H9 (cell line): ENCODE results near the gene AFF1. TPM values are rescaled to one million over a fixed set of nuclear protein-coding genes. Genes with fewer than 3 reads are reported as not detected.

Source experiments
- DNase-seq: peaks from one replicate; pipeline ENCODE4 v3.0.0-alpha.2; 2017
- H2AFZ ChIP-seq: one replicate; pipeline ENCODE4 v1.6.1; 2013; ENCODE audit warnings: mild to moderate bottlenecking, low read length, control low read depth, moderate library complexity
- H2AK5ac ChIP-seq: 2 replicates; pipeline ENCODE4 v1.6.1; 2013; ENCODE audit warnings: low read length, control low read depth, mixed read lengths; ENCODE audit not compliant: insufficient read length
- H2BK120ac ChIP-seq: one replicate; pipeline ENCODE4 v1.6.1; 2013; ENCODE audit warnings: low read depth, mild to moderate bottlenecking, low read length, control low read depth, inconsistent platforms; ENCODE audit not compliant: poor library complexity, severe bottlenecking
- H2BK12ac ChIP-seq: 2 replicates; pipeline ENCODE4 v1.6.1; 2013; ENCODE audit warnings: low read length, control low read depth, mixed read lengths, low read depth; ENCODE audit not compliant: insufficient read length
- H2BK15ac ChIP-seq: 2 replicates; pipeline ENCODE4 v1.6.1; 2013; ENCODE audit warnings: low read depth, low read length, control low read depth
- H2BK20ac ChIP-seq: one replicate; pipeline ENCODE4 v1.6.1; 2013; ENCODE audit warnings: low read depth, mild to moderate bottlenecking, low read length, control low read depth, inconsistent platforms; ENCODE audit not compliant: poor library complexity, severe bottlenecking
- H2BK5ac ChIP-seq: 2 replicates; pipeline ENCODE4 v1.6.1; 2013; ENCODE audit warnings: low read length, control low read depth, mixed read lengths; ENCODE audit not compliant: insufficient read length
- H3K14ac ChIP-seq: 2 replicates; pipeline ENCODE4 v1.6.1; 2013; ENCODE audit warnings: low read length, control low read depth; ENCODE audit not compliant: insufficient read depth
- H3K18ac ChIP-seq: 2 replicates; pipeline ENCODE4 v1.6.1; 2013; ENCODE audit warnings: low read depth, mild to moderate bottlenecking, mixed read lengths, low read length, control low read depth; ENCODE audit not compliant: insufficient read length
- H3K23ac ChIP-seq: 2 replicates; pipeline ENCODE4 v1.6.1; 2013; ENCODE audit warnings: low read length, control low read depth, mixed read lengths, low read depth; ENCODE audit not compliant: insufficient read length
- H3K23me2 ChIP-seq: 2 replicates; pipeline ENCODE4 v1.6.1; 2013; ENCODE audit warnings: low read depth, mild to moderate bottlenecking, mixed read lengths, low read length, control low read depth; ENCODE audit not compliant: insufficient read length, poor library complexity, severe bottlenecking
- H3K27ac ChIP-seq: 2 replicates; pipeline ENCODE4 v1.5.1; 2013; ENCODE audit warnings: low read length, control low read depth, mixed read lengths, low read depth; ENCODE audit not compliant: insufficient read length
- H3K27me3 ChIP-seq: 2 replicates; pipeline ENCODE4 v1.6.1; 2013; ENCODE audit warnings: low read length, control low read depth, inconsistent platforms; ENCODE audit not compliant: insufficient read depth
- H3K4ac ChIP-seq: 2 replicates; pipeline ENCODE4 v1.6.1; 2013; ENCODE audit warnings: low read depth, mild to moderate bottlenecking, control low read depth, inconsistent platforms, low read length, moderate library complexity
- H3K4me1 ChIP-seq: 2 replicates; pipeline ENCODE4 v1.6.1; 2013; ENCODE audit warnings: low read length, control low read depth, inconsistent platforms; ENCODE audit not compliant: insufficient read depth
- H3K4me2 ChIP-seq: 2 replicates; pipeline ENCODE4 v1.6.1; 2013; ENCODE audit warnings: low read length, control low read depth, mixed read lengths; ENCODE audit not compliant: insufficient read length, insufficient read depth
- H3K56ac ChIP-seq: 2 replicates; pipeline ENCODE4 v1.6.1; 2013; ENCODE audit warnings: low read depth, mild to moderate bottlenecking, mixed read lengths, low read length, control low read depth; ENCODE audit not compliant: insufficient read length
- H3K79me1 ChIP-seq: 2 replicates; pipeline ENCODE4 v1.6.1; 2013; ENCODE audit warnings: low read depth, mild to moderate bottlenecking, moderate library complexity, low read length, control low read depth, inconsistent platforms; ENCODE audit not compliant: insufficient read depth, poor library complexity, severe bottlenecking
- H3K79me2 ChIP-seq: 2 replicates; pipeline ENCODE4 v1.6.1; 2013; ENCODE audit warnings: low read length, control low read depth, inconsistent platforms; ENCODE audit not compliant: insufficient read depth
- H3K9ac ChIP-seq: 2 replicates; pipeline ENCODE4 v1.6.1; 2013; ENCODE audit warnings: low read length, control low read depth, mixed read lengths; ENCODE audit not compliant: insufficient read length; ENCODE audit errors: extremely low read depth
- H3K9me3 ChIP-seq: one replicate; pipeline ENCODE4 v1.6.1; 2013; ENCODE audit warnings: low read depth, low read length, inconsistent platforms; ENCODE audit not compliant: control insufficient read depth
- H3T11ph ChIP-seq: one replicate; pipeline ENCODE4 v1.6.1; 2013; ENCODE audit warnings: mild to moderate bottlenecking, low read length, control low read depth, inconsistent platforms
- H4K20me1 ChIP-seq: one replicate; pipeline ENCODE4 v1.6.1; 2013; ENCODE audit not compliant: control insufficient read depth, insufficient read length, insufficient read depth
- H4K5ac ChIP-seq: 2 replicates; pipeline ENCODE4 v1.6.1; 2013; ENCODE audit warnings: low read depth, mild to moderate bottlenecking, mixed read lengths, low read length, control low read depth; ENCODE audit not compliant: insufficient read length
- H4K8ac ChIP-seq: replicated peaks from 2 replicates; pipeline ENCODE4 v1.6.1; 2013; ENCODE audit warnings: low read length, control low read depth, mixed read lengths, low read depth; ENCODE audit not compliant: insufficient read length
- H4K91ac ChIP-seq: 2 replicates; pipeline ENCODE4 v1.6.1; 2013; ENCODE audit warnings: low read depth, mild to moderate bottlenecking, moderate library complexity, mixed read lengths, low read length, control low read depth; ENCODE audit not compliant: insufficient read length
- H3K27ac Mint-ChIP-seq, 3 experiments: 2 replicates in 2 of 3; 3 replicates in 1 of 3; pipeline ENCODE4 v1.8.0; 2020 to 2021; ENCODE audit warnings: mixed read lengths in 3 of 3, mild to moderate bottlenecking in 1 of 3, moderate library complexity in 1 of 3
- H3K27me3 Mint-ChIP-seq: 2 replicates; pipeline ENCODE4 v1.8.0; 2021; ENCODE audit warnings: low read depth, mild to moderate bottlenecking, moderate library complexity, mixed read lengths
- H3K36me3 Mint-ChIP-seq, 3 experiments: 2 replicates in 2 of 3; 3 replicates in 1 of 3; pipeline ENCODE4 v1.8.0; 2020 to 2021; ENCODE audit warnings: low read depth in 3 of 3, mixed read lengths in 3 of 3; ENCODE audit not compliant: insufficient read depth in 1 of 3
- H3K4me1 Mint-ChIP-seq, 2 experiments: 2 replicates each; pipeline ENCODE4 v1.8.0; 2020; ENCODE audit warnings: mixed read lengths in 2 of 2
- H3K4me3 Mint-ChIP-seq, 2 experiments: 2 replicates in 1 of 2; 3 replicates in 1 of 2; pipeline ENCODE4 v1.8.0; 2020 to 2021; ENCODE audit warnings: mild to moderate bottlenecking in 2 of 2, mixed read lengths in 2 of 2, moderate library complexity in 1 of 2
- H3K9me3 Mint-ChIP-seq, 2 experiments: 2 replicates in 1 of 2; 3 replicates in 1 of 2; pipeline ENCODE4 v1.8.0; 2020; ENCODE audit warnings: mild to moderate bottlenecking in 2 of 2, mixed read lengths in 2 of 2, moderate library complexity in 1 of 2
- CTCF ChIP-seq: fragments of 200-600 bp; sonication (generic); conservative IDR thresholded peaks from 3 replicates; pipeline ENCODE4 v1.8.0; 2021; ENCODE audit warnings: antibody characterized with exemption, mild to moderate bottlenecking
- WGBS: extraction: QIAGEN DNeasy Blood & Tissue Kit; methylation state at CpG from one replicate; pipeline ENCODE4 v1.1.7; 2013; ENCODE audit warnings: missing lambda C conversion rate, low lambda C conversion rate, mixed read lengths; ENCODE audit not compliant: insufficient read length; ENCODE audit errors: extremely low coverage; 5-methylcytosine and 5-hydroxymethylcytosine counted together
- total RNA-seq: library from RNA; stranded (reverse); gene quantifications from 2 replicates; pipeline ENCODE4 v1.2.1, GENCODE V29; 2021

Gene AFF1
- total RNA-seq, 1 experiment from 2014 or later, result 74.5 TPM

GRCh38 chr4:87024201-87024600 lies 89.4 kb downstream of the AFF1 start:
- Histone ChIP-seq H3K9me3 (no peaks in the 10 kb centered on the region), H4K20me1 (no peaks in the 10 kb centered on the region), H3K23me2 (no peaks in the 10 kb centered on the region), H4K8ac (no peak overlapping the region), H3K18ac (no peak overlapping the region), H2BK5ac (no peak overlapping the region), H2BK120ac (no peak overlapping the region), H3K79me1 (peaks cover 4% of the 10 kb centered on the region), H2BK12ac (no peak overlapping the region), H2BK15ac (no peak overlapping the region), H2BK20ac (no peak overlapping the region), H3K27me3 (no peaks in the 10 kb centered on the region), H3K4me1 (peaks cover 4% of the 10 kb centered on the region; the same call in 1 of the 2 replicates), H2AFZ (no peak overlapping the region), H3K4me2 (no peak overlapping the region), H4K91ac (no peak overlapping the region), H3K14ac (no peak overlapping the region), H4K5ac (no peak overlapping the region), H2AK5ac (no peak overlapping the region), H3K79me2 (peaks cover 14% of the 10 kb centered on the region; the same call in 1 of the 2 replicates), H3K23ac (no peak overlapping the region), H3K56ac (no peak overlapping the region), H3K9ac (no peak overlapping the region), H3T11ph (no peak overlapping the region), H3K27ac (no peak overlapping the region), H3K4ac (no peak overlapping the region)
- peak overlapping the region in 1 of 3 experiments; percentile 29; a peak in 4 of 7 replicates for H3K27ac Mint-ChIP-seq
- peaks cover 43 to 47% of the 10 kb centered on the region in 2 experiments for H3K4me1 Mint-ChIP-seq
- H3K9me3 Mint-ChIP-seq, result no peaks in the 10 kb centered on the region
- no peak overlapping the region for H3K4me3 Mint-ChIP-seq
- no CpG with 5 or more reads among the region's 1 CpG for WGBS
- no peaks in the 10 kb centered on the region for H3K36me3 Mint-ChIP-seq
- H3K27me3 Mint-ChIP-seq, result no peaks in the 10 kb centered on the region
- no peak for DNase-seq
- no peak for TF ChIP-seq CTCF
